WERI-Rb-1 (cell line): ENCODE data around the gene LRP2.

Experiments used
- DNase-seq: peaks from one replicate; pipeline ENCODE4 v3.0.0-alpha.2; 2020
- H3K27ac ChIP-seq: fragments of 250-450 bp; sonication (Bioruptor Pico); 2 replicates; pipeline ENCODE4 v1.5.1; 2020; ENCODE audit warnings: mild to moderate bottlenecking, moderate library complexity
- H3K27me3 ChIP-seq: fragments of 250-450 bp; sonication (Bioruptor Pico); 2 replicates; pipeline ENCODE4 v1.5.1; 2021; ENCODE audit warnings: mild to moderate bottlenecking, low read depth, moderate library complexity; ENCODE audit not compliant: insufficient read depth, severe bottlenecking
- H3K36me3 ChIP-seq: fragments of 250-450 bp; sonication (Bioruptor Pico); 2 replicates; pipeline ENCODE4 v1.5.1; 2020; ENCODE audit warnings: mild to moderate bottlenecking, moderate library complexity
- H3K4me3 ChIP-seq: 2 replicates; pipeline ENCODE4 v1.5.1; 2011; ENCODE audit warnings: low read depth, mild to moderate bottlenecking, control low read depth, low read length
- H3K9me3 ChIP-seq: fragments of 250-450 bp; sonication (Bioruptor Pico); 2 replicates; pipeline ENCODE4 v1.5.1; 2021; ENCODE audit warnings: mild to moderate bottlenecking, moderate library complexity; ENCODE audit not compliant: severe bottlenecking
- CTCF ChIP-seq: IDR thresholded peaks from 2 replicates; pipeline ENCODE4 v1.5.1; 2011; ENCODE audit warnings: low read depth, mild to moderate bottlenecking, control low read depth, inconsistent platforms, low read length

The LRP2 gene

GRCh38 chr2:169259402-169259801, 102.9 kb downstream of the LRP2 start:
- no peak overlapping the region for H3K27ac ChIP-seq
- no peak for DNase-seq
- no peaks in the 10 kb centered on the region for H3K36me3 ChIP-seq
- no peaks in the 10 kb centered on the region for H3K9me3 ChIP-seq
- H3K27me3 ChIP-seq, result peaks cover 11% of the 10 kb centered on the region
- no peak for TF ChIP-seq CTCF
- no peak overlapping the region for H3K4me3 ChIP-seq

DNA sequence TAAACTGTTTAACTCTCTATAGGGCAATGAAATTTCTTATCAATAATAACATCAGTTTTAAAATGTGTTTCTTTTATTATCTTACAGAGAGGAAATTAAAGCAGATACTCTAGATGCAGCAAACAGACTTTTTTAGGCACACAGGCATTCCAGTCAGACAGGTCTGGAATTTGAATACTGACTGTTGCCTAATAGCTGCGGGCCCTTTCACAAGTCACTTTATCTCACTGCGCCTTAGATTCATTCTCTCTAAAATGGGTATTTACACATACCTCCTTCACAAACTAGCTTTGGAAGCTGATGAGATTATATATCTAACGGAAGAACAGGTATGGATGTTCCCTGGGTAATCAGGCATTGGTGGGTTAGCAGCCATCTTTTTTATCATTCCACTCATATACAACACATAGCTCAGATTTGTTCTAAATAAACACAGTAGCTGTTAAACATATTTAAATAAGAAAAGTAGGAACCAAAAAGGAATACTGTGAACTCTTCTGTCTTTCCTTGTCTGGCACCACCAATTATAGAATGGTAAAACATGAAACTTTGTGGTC, 104.2 kb downstream of the LRP2 start:
- DNase-seq, result no peak
- peaks cover 11% of the 10 kb centered on the region for H3K27me3 ChIP-seq
- TF ChIP-seq CTCF, result no peak
- H3K36me3 ChIP-seq, result no peaks in the 10 kb centered on the region
- H3K9me3 ChIP-seq, result no peaks in the 10 kb centered on the region
- H3K4me3 ChIP-seq, result no peak overlapping the region
- no peak overlapping the region for H3K27ac ChIP-seq

- Histone ChIP-seq H3K36me3 (no peaks in the 10 kb centered on the region), H3K9me3 (no peaks in the 10 kb centered on the region), H3K27me3 (peaks cover 8% of the 10 kb centered on the region), H3K4me3 (no peak overlapping the region), H3K27ac (no peak overlapping the region)
- DNase-seq, result no peak
- TF ChIP-seq CTCF, result no peak
Measured at GRCh38 chr2:169254774-169255173, 107.6 kb downstream of the LRP2 start.

DNA sequence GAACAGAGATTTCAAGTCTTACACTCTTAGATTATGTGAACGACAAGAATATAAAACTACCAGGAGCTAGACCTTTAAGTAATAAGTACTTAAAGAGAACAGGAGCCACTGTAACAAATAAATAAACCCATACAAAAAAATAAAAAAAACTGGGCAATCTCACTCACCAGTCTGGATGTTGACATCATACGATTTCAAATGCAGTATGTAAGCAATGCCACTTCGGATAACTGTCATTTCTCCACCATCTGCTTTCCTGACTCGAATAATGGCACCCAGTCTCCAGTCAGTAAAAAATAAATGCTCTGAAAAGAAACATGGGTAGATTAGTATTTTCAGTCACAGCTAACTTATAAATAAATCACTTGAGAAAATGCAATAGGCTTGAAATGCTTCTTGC, 115.1 kb downstream of the LRP2 start:
- Histone ChIP-seq H3K36me3 (no peaks in the 10 kb centered on the region), H3K27me3 (peaks cover 3% of the 10 kb centered on the region), H3K27ac (no peak overlapping the region), H3K4me3 (no peak overlapping the region), H3K9me3 (no peaks in the 10 kb centered on the region)
- no peak for TF ChIP-seq CTCF
- DNase-seq, result no peak

DNA sequence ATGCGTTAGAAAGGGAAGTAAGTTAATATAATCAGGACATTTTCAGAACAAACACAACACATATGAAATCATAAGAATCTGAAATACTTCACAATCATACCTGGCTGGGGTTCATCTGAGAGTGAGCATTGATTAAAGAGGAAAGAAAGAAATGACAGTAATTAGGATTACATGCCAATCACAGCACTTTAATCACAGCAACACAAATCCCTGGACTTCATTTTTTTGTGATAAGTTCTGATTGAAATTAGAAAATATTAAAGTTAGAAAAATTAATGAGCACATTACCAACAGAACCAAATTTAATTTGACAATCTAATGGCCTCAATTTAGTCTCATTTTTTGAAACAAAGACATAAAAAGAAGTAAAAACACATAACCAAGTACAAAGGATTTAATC, 121.9 kb downstream of the LRP2 start:
- Histone ChIP-seq H3K36me3 (no peaks in the 10 kb centered on the region), H3K27ac (no peak overlapping the region), H3K27me3 (peaks cover 3% of the 10 kb centered on the region), H3K9me3 (no peaks in the 10 kb centered on the region), H3K4me3 (no peak overlapping the region)
- no peak for DNase-seq
- TF ChIP-seq CTCF, result no peak

GRCh38 chr2:169237939-169238338, 124.4 kb downstream of the LRP2 start:
- no peaks in the 10 kb centered on the region for H3K36me3 ChIP-seq
- H3K27ac ChIP-seq, result no peak overlapping the region
- DNase-seq, result no peak
- H3K9me3 ChIP-seq, result no peaks in the 10 kb centered on the region
- TF ChIP-seq CTCF, result no peak
- no peak overlapping the region for H3K4me3 ChIP-seq
- H3K27me3 ChIP-seq, result no peaks in the 10 kb centered on the region
